Caco-2 (cell line): ENCODE data around the gene PTOV1. TPM values are rescaled to one million over a fixed set of nuclear protein-coding genes. Genes with fewer than 3 reads are reported as not detected.

Experiments used
- BruUV-seq: library from RNA; stranded (reverse); fragments of 400-500 nt; replicated peaks from 2 replicates; lab custom pipeline; 2021; lab: Mats Ljungman, UMichigan
- CTCF ChIA-PET: fragments of 300-600 bp; sonication (Branson Sonifier 250); formaldehyde crosslinking; loops from one replicate; lab custom pipeline; 2022; ENCODE audit warnings: antibody characterized with exemption; lab: Charles Lee
- POLR2A ChIA-PET: fragments of 300-600 bp; sonication (Branson Sonifier 250); formaldehyde crosslinking; loops from one replicate; lab custom pipeline; 2022; ENCODE audit warnings: antibody characterized with exemption; lab: Charles Lee
- DNase-seq, 2 experiments: peaks; one replicate each; pipeline versions ENCODE4 v3.0.0 to v3.0.0-alpha.2; 2020 to 2022
- H3K27me3 ChIP-seq: replicated peaks from 2 replicates; pipeline ENCODE4 v1.6.0; 2011; ENCODE audit warnings: low read length; ENCODE audit not compliant: control insufficient read depth, insufficient read depth
- H3K36me3 ChIP-seq: 2 replicates; pipeline ENCODE4 v1.5.1; 2011; ENCODE audit warnings: low read length; ENCODE audit not compliant: control insufficient read depth, insufficient read depth
- H3K4me1 ChIP-seq: fragments of 250-450 bp; sonication (Bioruptor Pico); 2 replicates; pipeline ENCODE4 v1.5.1; 2020; ENCODE audit warnings: mild to moderate bottlenecking
- H3K4me3 ChIP-seq: 2 replicates; pipeline ENCODE4 v1.5.1; 2011; ENCODE audit warnings: low read depth, mild to moderate bottlenecking, control low read depth, low read length
- H3K9me3 ChIP-seq: fragments of 250-450 bp; sonication (Bioruptor Pico); 2 replicates; pipeline ENCODE4 v1.5.1; 2020; ENCODE audit warnings: mild to moderate bottlenecking, moderate library complexity
- H3K27ac Mint-ChIP-seq: one replicate; pipeline ENCODE4 v1.8.0; 2022; ENCODE audit warnings: mixed read lengths; ENCODE audit not compliant: unreplicated experiment
- H3K27me3 Mint-ChIP-seq: one replicate; pipeline ENCODE4 v1.8.0; 2022; ENCODE audit warnings: mixed read lengths; ENCODE audit not compliant: insufficient read depth, unreplicated experiment
- H3K36me3 Mint-ChIP-seq: one replicate; pipeline ENCODE4 v1.8.0; 2022; ENCODE audit warnings: mild to moderate bottlenecking, mixed read lengths; ENCODE audit not compliant: insufficient read depth, unreplicated experiment
- H3K4me1 Mint-ChIP-seq: one replicate; pipeline ENCODE4 v1.8.0; 2022; ENCODE audit warnings: low read depth, mixed read lengths; ENCODE audit not compliant: unreplicated experiment
- H3K4me3 Mint-ChIP-seq: one replicate; pipeline ENCODE4 v1.8.0; 2022; ENCODE audit warnings: mild to moderate bottlenecking, moderate library complexity, mixed read lengths; ENCODE audit not compliant: unreplicated experiment
- H3K9me3 Mint-ChIP-seq: one replicate; pipeline ENCODE4 v1.8.0; 2022; ENCODE audit warnings: mixed read lengths; ENCODE audit not compliant: unreplicated experiment
- CTCF ChIP-seq, 2 experiments: fragments of 200-600 bp in 1 of 2; IDR thresholded peaks; 1 replicate in 1 of 2; 2 replicates in 1 of 2; pipeline versions ENCODE4 v1.5.1 to v1.8.0; 2011 to 2022; ENCODE audit warnings: antibody characterized with exemption in 1 of 2, control low read depth in 1 of 2, inconsistent platforms in 1 of 2, low read depth in 1 of 2, low read length in 1 of 2, mild to moderate bottlenecking in 1 of 2, moderate library complexity in 1 of 2; ENCODE audit not compliant: insufficient read depth in 1 of 2, severe bottlenecking in 1 of 2, unreplicated experiment in 1 of 2
- intact Hi-C: fragments of 100-400 bp; cut with micrococcal nuclease; formaldehyde crosslinking; loops from one replicate; pipeline ENCODE4 v1.10.0; 2022; ENCODE audit not compliant: unreplicated experiment
- total RNA-seq: library from RNA; stranded (reverse); gene quantifications from 2 replicates; pipeline ENCODE4 v1.2.3, GENCODE V29; 2022

PTOV1 gene
- total RNA-seq, 1 experiment from 2014 or later = 209 TPM

- Mint-ChIP-seq H3K9me3 (no peaks in the 10 kb centered on the region), H3K4me3 (no peak overlapping the region), H3K27ac (no peak overlapping the region), H3K4me1 (no peaks in the 10 kb centered on the region), H3K36me3 (peaks cover 59% of the 10 kb centered on the region), H3K27me3 (no peaks in the 10 kb centered on the region)
- Histone ChIP-seq H3K4me3 (no peak overlapping the region), H3K27me3 (no peaks in the 10 kb centered on the region), H3K36me3 (peaks cover 3% of the 10 kb centered on the region), H3K9me3 (no peaks in the 10 kb centered on the region), H3K4me1 (no peaks in the 10 kb centered on the region)
- no peak for TF ChIP-seq CTCF (IDR thresholded peaks at IDR 0.05; ENCODE audit: insufficient read depth in 1 of 2, low read depth in 1 of 2, low read length in 1 of 2, severe bottlenecking in 1 of 2, unreplicated experiment in 1 of 2)
- ChIA-PET CTCF (no interaction called here), POLR2A (no interaction called here)
- no TSS peak for BruUV-seq
- intact Hi-C loops = no loop called here
- DNase-seq = no peak
Observed at GRCh38 chr19:49839713-49840112, 11.2 kb upstream of the PTOV1 start.

GRCh38 chr19:49840321-49840720 is 10.6 kb upstream of the PTOV1 start:
- no TSS peak for BruUV-seq
- no peak overlapping the region for H3K27ac Mint-ChIP-seq

DNA sequence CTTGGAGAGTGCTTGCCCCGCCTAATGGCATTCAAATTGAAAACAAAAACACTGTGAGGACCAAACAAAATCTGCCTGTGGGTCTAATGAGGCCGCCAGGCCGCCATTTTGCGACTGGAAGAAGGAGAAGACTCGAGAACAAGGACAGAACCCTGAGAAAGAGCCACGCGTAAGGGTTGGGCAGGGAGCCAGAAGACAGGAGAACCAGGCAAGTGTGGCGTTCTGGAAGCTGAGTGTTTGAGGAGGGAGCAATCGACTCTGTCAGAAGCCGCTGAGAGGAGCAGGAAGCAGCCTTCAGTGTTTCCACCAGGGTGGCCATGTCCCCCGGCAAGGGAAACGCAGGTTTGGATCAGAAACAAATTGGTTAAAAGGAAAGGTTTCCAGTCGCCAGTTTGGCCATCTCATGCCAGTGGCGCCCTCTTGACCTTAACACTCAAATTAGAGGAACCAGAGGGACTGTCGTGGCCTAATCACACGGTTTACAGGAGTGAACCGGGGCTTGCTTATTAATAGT is 10.2 kb upstream of the PTOV1 start:
- Mint-ChIP-seq H3K27me3 (no peaks in the 10 kb centered on the region), H3K4me1 (no peaks in the 10 kb centered on the region), H3K36me3 (peaks cover 48% of the 10 kb centered on the region), H3K9me3 (no peaks in the 10 kb centered on the region), H3K4me3 (no peak overlapping the region), H3K27ac (no peak overlapping the region)
- Histone ChIP-seq H3K4me1 (no peaks in the 10 kb centered on the region), H3K36me3 (peaks cover 3% of the 10 kb centered on the region), H3K27me3 (no peaks in the 10 kb centered on the region), H3K4me3 (no peak overlapping the region), H3K9me3 (no peaks in the 10 kb centered on the region)
- BruUV-seq = no TSS peak
- POLR2A ChIA-PET = no interaction called here
- no peak for DNase-seq
- CTCF ChIA-PET = no interaction called here
- intact Hi-C loops = no loop called here
- TF ChIP-seq CTCF (IDR thresholded peaks at IDR 0.05; ENCODE audit: insufficient read depth in 1 of 2, low read depth in 1 of 2, low read length in 1 of 2, severe bottlenecking in 1 of 2, unreplicated experiment in 1 of 2) = no peak

More at GRCh38 chr19:49840321-49840720, 10.6 kb upstream of the PTOV1 start:
- no peaks in the 10 kb centered on the region for H3K27me3 Mint-ChIP-seq
- H3K9me3 Mint-ChIP-seq = no peaks in the 10 kb centered on the region
- Histone ChIP-seq H3K4me1 (no peaks in the 10 kb centered on the region), H3K9me3 (no peaks in the 10 kb centered on the region), H3K36me3 (peaks cover 3% of the 10 kb centered on the region), H3K4me3 (no peak overlapping the region), H3K27me3 (no peaks in the 10 kb centered on the region)
- ChIA-PET POLR2A (no interaction called here), CTCF (no interaction called here)
- H3K4me1 Mint-ChIP-seq = no peaks in the 10 kb centered on the region
- intact Hi-C loops = no loop called here
- TF ChIP-seq CTCF (IDR thresholded peaks at IDR 0.05; ENCODE audit: insufficient read depth in 1 of 2, low read depth in 1 of 2, low read length in 1 of 2, severe bottlenecking in 1 of 2, unreplicated experiment in 1 of 2) = no peak
- DNase-seq = no peak
- peaks cover 53% of the 10 kb centered on the region for H3K36me3 Mint-ChIP-seq
- H3K4me3 Mint-ChIP-seq = no peak overlapping the region
